Pancreas (tissue), 10 donors: ENCODE results near the gene IKBKE. TPM values are rescaled to one million over a fixed set of nuclear protein-coding genes. Genes with fewer than 3 reads are reported as not detected.

Source experiments
- ATAC-seq, 4 donors: fragments of 200-7000 bp; cut with Tn5 transposase; one replicate each; pipeline versions ENCODE4 v1.8.0 to v1.9.1; 2020; ENCODE audit warnings: mild to moderate bottlenecking in 4 of 4, moderate library complexity in 4 of 4
- DNase-seq, 6 donors: peaks; one replicate each; pipeline ENCODE4 v3.0.0-alpha.2; 2020
- FAIRE-seq: peaks from 2 replicates; lab custom pipeline; 2012; peaks lifted over from hg19 to GRCh38; lab: Jason Lieb, UNC
- H3K27ac ChIP-seq, 4 donors: fragments of 200-600 bp; sonication (generic); 1 replicate in 3 of 4; 2 replicates in 1 of 4; pipeline versions ENCODE4 v1.5.0 to v1.8.0; 2020
- H3K27me3 ChIP-seq, 4 donors: fragments of 200-600 bp; one replicate each; pipeline ENCODE4 v1.8.0; 2021
- H3K36me3 ChIP-seq, 3 donors: fragments of 200-600 bp; sonication (generic) in 1 of 3; one replicate each; pipeline versions ENCODE4 v1.5.0 to v1.8.0; 2020 to 2021
- H3K4me1 ChIP-seq, 3 donors: fragments of 200-600 bp; one replicate each; pipeline ENCODE4 v1.8.0; 2021
- H3K4me3 ChIP-seq, 4 donors: fragments of 200-600 bp; sonication (generic) in 2 of 4; one replicate each; pipeline versions ENCODE4 v1.5.0 to v1.8.0; 2020 to 2021
- H3K9me3 ChIP-seq, 4 donors: fragments of 200-600 bp; one replicate each; pipeline ENCODE4 v1.8.0; 2021
- CTCF ChIP-seq, 4 donors: fragments of 200-600 bp; sonication (generic) in 3 of 4; IDR thresholded peaks; one replicate each; pipeline versions ENCODE4 v1.5.0 to v1.8.0; 2021; ENCODE audit warnings: antibody characterized with exemption in 4 of 4
- WGBS, 2 donors: extraction: QIAGEN DNeasy Blood & Tissue Kit; methylation state at CpG; one replicate each; pipeline ENCODE4 v1.1.7; 2013; 5-methylcytosine and 5-hydroxymethylcytosine counted together
- intact Hi-C, 3 donors: fragments of 100-400 bp; cut with DNase I; formaldehyde crosslinking; loops; one replicate each; pipeline versions ENCODE4 v1.11.1 to v1.14.2; 2022
- polyA plus RNA-seq, 2 donors: library from polyadenylated mRNA; stranded (reverse); fragments of 200-250 nt; gene quantifications; one replicate each; pipeline ENCODE4 v1.2.3, GENCODE V29; 2013
- total RNA-seq, 6 donors: library from RNA; stranded (reverse); fragmentation: NEBNext Ultra II Directional in 4 of 6; extraction: Animal tissue kit (Norgen Biotek cat#: 25700) in 4 of 6; gene quantifications; one replicate each; pipeline versions ENCODE4 v1.2.1 to v1.2.4, GENCODE V29; 2021 to 2023
- donor health status: healthy with polysubstance abuse.
- donor health status: DM: no; HTN: no; CAD: no; lungs with moderate emphysema.
- donor health status: DM: no; HTN: no; CAD: no.
- donor health status: control.
- donor health status: control.
- donor health status: Bipolar disorder and iron deficiency.
- donor health status: DM: yes; HTN: yes; CAD: no.
- donor health status: DM: no; HTN: no; CAD: no.
- donor health status: DM: no; HTN: no; CAD: no.
- donor health status: DM: yes; HTN: yes; CAD: no.

IKBKE gene
- total and polyA plus RNA-seq, 8 donors = 1.8 to 9.9 (median 3.4) TPM

GRCh38 chr1:206493279-206493678 lies 23.0 kb downstream of the IKBKE start:
- no peaks in the 10 kb centered on the region for H3K36me3 ChIP-seq
- ATAC-seq = no peak
- 89 to 91% methylated on average over 9 of the region's 9 CpGs for WGBS, 2 donors
- no peak for DNase-seq
- H3K4me3 ChIP-seq = no peak overlapping the region
- peaks cover 20 to 27% (median 26%) of the 10 kb centered on the region in 3 donors for H3K4me1 ChIP-seq
- FAIRE-seq = no peak
- H3K27me3 ChIP-seq = no peaks in the 10 kb centered on the region
- intact Hi-C loops = loop anchor here in 1 of 3 donors (5.0 kb wide), 1 partner anchor 89 kb away; no protein-coding TSS in a partner anchor
- H3K27ac ChIP-seq = no peak overlapping the region
- no peaks in the 10 kb centered on the region for H3K9me3 ChIP-seq
- TF ChIP-seq CTCF (IDR thresholded peaks at IDR 0.05) = no peak

GRCh38 chr1:206495011-206495461 lies 24.8 kb downstream of the IKBKE start:
- H3K9me3 ChIP-seq = no peaks in the 10 kb centered on the region
- H3K4me1 ChIP-seq = peaks cover 20 to 27% (median 26%) of the 10 kb centered on the region in 3 donors
- intact Hi-C loops = no loop called here
- DNase-seq (no peak), FAIRE-seq (no peak), ATAC-seq (peak; percentile 34 to 56 (median 46))
- H3K4me3 ChIP-seq = no peak overlapping the region
- TF ChIP-seq CTCF (IDR thresholded peaks at IDR 0.05) = no peak
- H3K27me3 ChIP-seq = no peaks in the 10 kb centered on the region
- 62 to 65% methylated on average over 6 of the region's 6 CpGs for WGBS, 2 donors
- H3K27ac ChIP-seq = peak overlapping the region; percentile 71 to 92 (median 74)
- no peaks in the 10 kb centered on the region for H3K36me3 ChIP-seq

- no peak overlapping the region for H3K4me3 ChIP-seq
- no peaks in the 10 kb centered on the region for H3K9me3 ChIP-seq
- ATAC-seq (peak; percentile 6 to 24 (median 10)), DNase-seq (no peak), FAIRE-seq (no peak)
- no peaks in the 10 kb centered on the region for H3K27me3 ChIP-seq
- peak overlapping the region; percentile 71 to 92 (median 74) for H3K27ac ChIP-seq
- intact Hi-C loops = no loop called here
- no peak for TF ChIP-seq CTCF (IDR thresholded peaks at IDR 0.05)
- 41 to 50% methylated on average over 3 of the region's 3 CpGs for WGBS, 2 donors
- no peaks in the 10 kb centered on the region for H3K36me3 ChIP-seq
- peaks cover 20 to 27% (median 26%) of the 10 kb centered on the region in 3 donors for H3K4me1 ChIP-seq
Observed at GRCh38 chr1:206495493-206496046, 25.3 kb downstream of the IKBKE start.

GRCh38 chr1:206496131-206496793 lies 26.0 kb downstream of the IKBKE start:
- no peaks in the 10 kb centered on the region for H3K36me3 ChIP-seq
- no peak overlapping the region for H3K4me3 ChIP-seq
- H3K27ac ChIP-seq = peak overlapping the region; percentile 71 to 92 (median 74)
- intact Hi-C loops = no loop called here
- H3K4me1 ChIP-seq = peaks cover 24 to 27% (median 26%) of the 10 kb centered on the region in 3 donors
- DNase-seq (peak; percentile 96 to 100 (median 98)), FAIRE-seq (no peak), ATAC-seq (peak; percentile 86 to 91 (median 88))
- no peaks in the 10 kb centered on the region for H3K27me3 ChIP-seq
- no peaks in the 10 kb centered on the region for H3K9me3 ChIP-seq
- 28 to 32% methylated on average over 6 of the region's 6 CpGs for WGBS, 2 donors
- no peak for TF ChIP-seq CTCF (IDR thresholded peaks at IDR 0.05)

- peak overlapping the region; percentile 24 to 92 (median 74) for H3K27ac ChIP-seq
- no peak overlapping the region for H3K4me3 ChIP-seq
- FAIRE-seq (no peak), ATAC-seq (no peak), DNase-seq (no peak)
- H3K9me3 ChIP-seq = no peaks in the 10 kb centered on the region
- H3K36me3 ChIP-seq = no peaks in the 10 kb centered on the region
- H3K4me1 ChIP-seq = peaks cover 31 to 33% (median 31%) of the 10 kb centered on the region in 3 donors
- intact Hi-C loops = no loop called here
- no peak for TF ChIP-seq CTCF (IDR thresholded peaks at IDR 0.05)
- H3K27me3 ChIP-seq = no peaks in the 10 kb centered on the region
- WGBS, 2 donors = 89 to 94% methylated on average over 4 of the region's 4 CpGs
Observed at GRCh38 chr1:206497363-206497762, 27.1 kb downstream of the IKBKE start.
